Right kidney (tissue), 1 donor: ENCODE data around the gene NQO2.
A peak's percentile ranks its signal among the peaks of the same experiment; 100 is the strongest.
"Not testable (repeated sequence)": the region's sequence is repeated elsewhere in the genome, so short reads cannot be mapped to it uniquely, and the experiment has no call there.

Experiments used
- DNase-seq: peaks from one replicate; pipeline ENCODE4 v3.0.0-alpha.2; 2016

The NQO2 gene

DNA sequence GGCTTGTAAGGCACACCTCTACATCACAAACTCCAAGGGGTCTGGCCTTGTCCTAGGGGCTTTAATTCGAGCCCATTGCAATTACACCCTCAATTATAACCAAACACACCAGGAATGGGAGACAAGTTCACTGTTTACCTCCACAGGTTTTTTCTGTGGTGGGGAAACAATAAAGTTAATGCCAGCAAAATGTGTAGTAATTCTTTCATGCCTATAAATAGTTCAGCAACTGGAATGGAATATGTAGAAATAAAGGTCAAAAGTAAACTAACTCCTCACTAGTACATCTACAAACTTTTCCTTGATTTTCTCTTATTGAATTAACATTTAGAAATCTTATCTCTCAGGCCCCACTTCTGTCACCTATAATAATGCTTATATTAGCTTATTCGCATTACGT lies 41.5 kb downstream of the NQO2 start:
- DNase-seq = no peak

DNA sequence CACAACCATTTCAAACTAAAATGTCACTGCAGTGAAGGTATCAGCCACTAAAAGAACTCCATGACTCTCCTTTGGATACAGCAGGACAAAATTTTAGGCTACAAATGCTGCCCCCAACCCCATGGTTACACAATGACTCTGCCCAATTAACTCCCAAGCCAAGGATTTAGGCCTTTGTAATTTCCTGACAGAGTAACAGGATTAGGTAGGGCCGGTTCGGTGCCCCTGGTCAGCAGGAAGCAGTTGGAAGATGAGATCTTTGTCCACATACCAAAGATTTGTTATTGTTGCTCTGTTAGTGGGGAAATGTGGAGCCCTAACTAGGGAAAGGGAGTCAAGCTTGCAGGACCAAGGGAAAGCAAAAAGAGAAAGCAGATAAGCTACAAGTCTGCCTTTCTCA lies 41.9 kb downstream of the NQO2 start:
- no peak for DNase-seq

DNA sequence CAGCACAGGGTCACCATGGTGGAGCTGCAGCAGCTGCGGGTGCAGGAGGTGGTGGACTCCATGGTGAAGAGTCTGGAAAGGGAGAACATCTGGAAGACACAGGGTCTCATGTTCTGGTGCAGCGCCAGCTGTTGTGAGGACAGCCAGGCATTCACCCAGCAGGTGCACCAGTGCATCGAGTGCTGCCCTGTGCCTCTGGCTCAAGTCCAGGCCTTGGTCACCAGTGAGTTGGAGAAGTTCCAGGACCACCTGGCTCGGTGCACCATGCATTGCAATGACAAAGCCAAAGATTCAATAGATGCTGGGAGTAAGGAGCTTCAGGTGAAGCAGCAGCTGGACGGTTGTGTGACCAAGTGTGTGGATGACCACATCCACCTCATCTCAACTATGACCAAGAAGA lies 45.7 kb downstream of the NQO2 start:
- no peak for DNase-seq

DNA sequence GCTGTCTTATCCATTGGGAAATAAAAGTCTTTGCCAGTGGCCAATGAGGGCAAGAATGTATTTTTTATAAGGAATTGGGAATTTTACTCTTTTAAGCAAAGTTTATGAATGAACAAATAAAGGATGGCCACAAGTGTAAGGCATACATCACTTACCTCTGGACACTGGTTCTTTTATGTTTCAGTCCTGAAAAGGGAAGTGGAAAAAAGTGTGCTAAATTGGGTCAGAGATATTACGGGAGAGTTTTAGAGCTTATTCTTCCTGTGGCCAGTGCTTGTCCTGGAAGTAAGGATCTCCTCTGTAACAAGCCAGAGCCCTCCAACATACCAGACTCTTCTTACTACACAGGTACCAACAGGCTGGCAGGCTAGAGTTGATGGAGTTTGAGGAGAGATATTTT lies 46.1 kb downstream of the NQO2 start:
- DNase-seq = no peak

DNA sequence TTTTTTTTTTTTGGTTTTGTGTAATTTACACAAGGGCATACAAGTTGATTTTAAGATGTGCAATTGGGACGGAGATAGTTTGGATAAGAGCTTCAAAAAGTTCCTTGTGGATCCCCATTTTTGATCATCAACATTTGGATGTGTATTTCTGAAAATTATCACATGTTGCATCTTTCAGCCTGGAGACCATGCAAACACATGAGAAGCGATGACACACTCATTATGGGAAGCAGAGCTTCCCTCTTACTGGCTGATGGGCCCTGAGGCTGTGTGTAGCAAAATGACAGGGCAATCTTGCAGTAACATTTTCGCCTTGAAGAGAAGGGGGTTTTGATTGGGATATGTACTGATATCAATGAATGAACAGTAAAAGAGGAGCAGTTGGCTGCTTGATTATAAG lies 46.6 kb downstream of the NQO2 start:
- no peak for DNase-seq

DNA sequence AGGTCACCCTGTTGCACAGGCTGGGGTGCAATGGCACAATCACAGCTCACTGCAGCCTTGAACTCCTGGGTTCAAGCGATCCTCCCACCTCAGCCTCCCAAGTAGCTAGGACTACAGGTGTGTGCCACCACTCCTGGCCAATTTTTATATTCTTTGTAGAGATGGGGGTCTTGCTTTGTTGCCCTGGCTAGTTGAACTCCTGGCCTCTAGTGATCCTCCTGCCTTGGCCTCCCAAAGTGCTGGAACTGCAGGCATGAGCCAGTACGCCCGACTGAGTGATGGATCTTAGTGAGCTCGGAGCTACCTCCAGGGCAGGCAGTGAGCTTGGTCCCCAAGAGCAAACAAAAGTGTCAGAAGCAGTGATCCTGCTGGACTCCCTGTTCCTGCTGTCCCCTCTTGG lies 48.3 kb downstream of the NQO2 start:
- DNase-seq = not testable (repeated sequence)

DNA sequence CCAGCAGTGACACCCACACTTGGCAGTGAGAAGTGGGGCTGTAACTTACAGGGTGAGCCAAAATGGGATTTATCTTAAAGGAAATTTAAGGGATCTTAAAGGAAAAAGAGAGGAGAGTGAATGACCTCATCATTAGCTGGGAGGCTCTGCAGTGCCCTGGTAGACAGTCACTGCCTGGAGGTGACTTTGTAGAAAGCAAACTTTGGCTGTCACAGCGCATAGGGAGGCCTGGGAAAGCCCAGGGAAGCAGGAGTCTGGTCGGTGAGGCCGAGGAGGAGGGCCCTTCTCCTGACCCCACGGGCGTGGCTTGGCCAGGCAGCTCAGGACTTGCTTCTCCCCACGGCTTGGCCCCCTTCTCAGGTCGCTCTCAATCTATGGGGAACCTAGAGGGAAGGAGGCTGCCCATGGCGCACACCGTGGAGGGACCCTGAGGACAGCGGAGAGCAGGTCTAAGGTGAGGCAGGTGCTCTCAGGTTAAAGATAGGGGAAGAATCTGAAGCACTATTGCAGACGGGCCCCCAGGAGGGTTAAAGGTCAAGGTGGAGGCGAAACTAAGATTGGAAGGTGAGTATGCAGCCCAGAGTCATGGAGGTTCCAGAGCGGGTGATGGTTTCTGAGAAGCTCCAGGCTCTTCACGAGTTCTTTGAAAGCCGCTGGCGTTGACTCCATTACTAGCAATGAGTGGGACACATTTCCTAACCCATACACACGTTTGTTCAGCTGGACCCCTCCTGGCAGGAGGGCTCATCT lies 53.0 kb downstream of the NQO2 start:
- no peak for DNase-seq

DNA sequence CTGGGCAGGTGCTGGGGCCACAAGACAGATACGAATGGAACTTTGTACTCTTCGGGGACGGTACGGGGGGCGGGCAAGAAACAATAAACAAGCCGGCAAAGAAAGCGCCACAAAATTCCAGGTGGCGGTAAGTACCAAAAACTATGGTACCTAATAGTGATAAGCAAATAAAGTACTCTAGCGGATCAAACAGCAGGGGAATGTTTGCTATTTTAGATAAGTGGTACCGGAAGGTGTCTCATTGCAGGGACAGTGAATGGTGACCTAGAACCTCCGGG lies 53.5 kb downstream of the NQO2 start:
- DNase-seq = no peak

DNA sequence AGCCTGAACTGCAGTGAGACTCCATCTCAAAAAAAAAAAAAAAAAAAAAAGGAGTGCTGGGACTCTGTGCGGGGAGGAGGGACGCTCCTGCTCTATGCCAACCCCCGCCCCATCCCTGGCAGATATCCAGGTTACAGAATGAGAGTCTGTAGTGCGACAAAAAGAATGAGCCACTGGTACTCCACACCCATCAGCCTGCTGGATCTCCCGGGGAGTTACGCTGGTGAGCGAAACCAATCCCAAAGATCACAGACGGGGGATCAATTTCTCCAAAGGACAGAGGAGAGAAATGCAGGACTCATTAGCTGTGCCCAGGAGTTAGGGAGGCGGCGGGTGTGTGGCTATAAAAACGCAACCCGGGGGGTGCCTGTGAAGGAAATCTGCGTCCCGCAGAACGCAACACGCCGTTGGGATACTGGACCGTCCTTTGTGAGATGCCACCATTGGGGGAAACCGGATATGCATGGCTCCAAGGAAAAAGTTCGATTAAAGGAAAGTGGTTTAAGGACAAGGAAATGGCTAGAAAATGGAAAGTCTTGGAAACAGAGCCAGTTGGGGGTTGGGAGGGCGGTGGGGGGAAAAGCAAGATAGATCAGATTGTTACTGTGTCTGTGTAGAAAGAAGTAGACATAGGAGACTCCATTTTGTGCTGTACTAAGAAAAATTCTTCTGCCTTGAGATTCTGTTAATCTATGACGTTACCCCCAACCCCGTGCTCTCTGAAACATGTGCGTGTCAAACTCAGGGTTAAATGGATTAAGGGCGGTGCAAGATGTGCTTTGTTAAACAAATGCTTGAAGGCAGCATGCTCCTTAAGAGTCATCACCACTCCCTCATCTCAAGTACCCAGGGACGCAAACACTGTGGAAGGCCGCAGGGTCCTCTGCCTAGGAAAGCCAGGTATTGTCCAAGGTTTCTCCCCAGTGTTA lies 54.8 kb downstream of the NQO2 start:
- peak; percentile 46 for DNase-seq

DNA sequence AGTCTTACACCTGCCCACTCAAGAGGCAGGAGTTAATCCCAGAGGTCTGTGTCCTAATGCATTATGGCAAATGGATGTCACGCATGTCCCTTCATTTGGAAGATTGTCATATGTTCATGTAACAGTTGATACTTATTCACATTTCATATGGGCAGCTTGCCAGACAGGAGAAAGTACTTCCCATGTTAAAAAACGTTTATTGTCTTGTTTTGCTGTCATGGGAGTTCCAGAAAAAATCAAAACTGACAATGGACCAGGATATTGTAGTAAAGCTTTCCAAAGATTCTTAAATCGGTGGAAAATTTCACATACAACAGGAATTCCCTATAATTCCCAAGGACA lies 55.4 kb downstream of the NQO2 start:
- DNase-seq = not testable (repeated sequence)

DNA sequence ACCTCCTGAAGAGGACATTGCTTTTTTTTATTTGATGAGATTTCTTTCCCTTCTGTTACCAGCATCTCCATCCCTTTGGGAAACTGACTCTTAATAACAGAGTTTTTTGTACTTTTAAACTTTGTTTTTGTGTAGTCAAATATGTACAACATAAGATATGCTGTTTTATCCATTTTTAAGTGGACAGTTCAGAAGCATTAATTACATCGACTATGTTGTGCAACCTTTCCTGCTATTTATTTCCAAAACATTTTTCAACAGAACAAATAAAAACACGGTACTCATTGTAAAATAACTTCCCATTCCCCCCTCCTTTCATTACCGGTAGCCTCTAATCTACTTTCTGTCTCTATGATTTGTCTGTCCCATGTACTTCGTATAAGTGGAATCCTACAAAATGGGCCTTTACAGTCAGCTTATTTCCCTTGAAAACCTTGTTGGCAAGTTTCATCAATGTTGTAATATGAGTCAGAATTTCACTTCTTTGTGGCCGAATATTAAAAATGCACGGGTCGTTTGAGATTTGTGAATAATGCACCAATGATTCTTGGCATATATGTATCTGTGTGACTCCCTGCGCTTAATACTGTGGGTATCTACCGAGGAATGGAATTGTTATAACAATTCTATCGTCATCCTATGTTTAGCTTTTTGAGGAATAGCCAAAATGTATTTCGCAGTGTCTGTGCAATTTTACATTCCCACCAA lies 57.5 kb downstream of the NQO2 start:
- DNase-seq = no peak

DNA sequence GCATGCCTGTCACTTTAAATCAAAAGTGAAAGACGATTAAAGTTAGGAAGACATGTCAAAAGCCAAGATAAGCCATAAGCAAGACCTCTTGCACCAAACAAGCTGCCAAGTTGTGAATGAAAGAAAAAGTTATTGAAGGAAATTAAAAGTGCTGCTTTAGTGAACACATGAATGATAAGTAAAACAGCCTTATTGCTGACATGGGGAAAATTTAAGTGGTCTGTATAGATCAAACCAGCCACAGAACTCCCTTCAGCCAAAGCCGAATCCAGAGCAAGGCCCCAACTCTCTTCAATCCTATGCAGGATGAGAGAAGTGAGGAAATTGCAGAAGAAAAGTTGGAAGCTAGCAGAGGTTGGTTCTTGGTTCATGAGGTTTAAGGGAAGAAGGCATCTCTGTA lies 59.3 kb downstream of the NQO2 start:
- no peak for DNase-seq

DNA sequence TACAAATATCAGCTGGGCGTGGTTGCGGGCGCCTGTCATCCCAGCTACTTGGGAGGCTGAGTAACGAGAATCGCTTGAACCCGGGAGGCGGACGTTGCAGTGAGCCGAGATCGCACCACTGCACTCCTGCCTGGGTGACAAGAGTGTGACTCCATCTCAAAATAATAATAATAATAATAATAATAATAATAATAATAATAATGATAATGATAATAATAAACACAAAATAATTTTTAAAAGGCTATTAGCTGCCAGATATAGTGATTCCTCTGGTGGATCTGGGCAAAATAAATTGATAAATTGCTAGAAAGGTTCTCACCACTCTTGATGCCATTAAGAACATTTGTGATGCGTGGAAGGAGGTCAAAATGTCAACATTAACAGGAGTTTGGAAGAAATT lies 60.4 kb downstream of the NQO2 start:
- not testable (repeated sequence) for DNase-seq

DNA sequence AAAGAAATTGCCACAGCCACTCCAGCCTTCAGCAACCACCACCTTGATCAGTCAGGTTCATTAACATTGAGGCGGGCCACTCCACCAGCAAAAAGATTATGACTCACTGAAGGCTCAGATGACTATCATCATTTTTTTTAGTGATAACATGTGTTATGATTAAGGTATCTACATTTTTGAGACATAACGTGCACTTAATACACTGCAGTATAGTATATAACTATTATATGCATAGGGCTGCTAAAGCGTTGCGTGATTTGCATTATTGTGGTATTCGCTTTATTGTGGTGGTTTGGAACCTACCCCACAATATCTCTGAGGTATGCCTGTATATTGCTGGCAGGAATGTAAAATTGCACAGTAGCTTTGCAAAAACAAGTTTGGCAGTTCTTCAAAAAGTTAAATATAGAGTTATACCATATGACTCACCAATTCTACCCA lies 61.8 kb downstream of the NQO2 start:
- no peak for DNase-seq

DNA sequence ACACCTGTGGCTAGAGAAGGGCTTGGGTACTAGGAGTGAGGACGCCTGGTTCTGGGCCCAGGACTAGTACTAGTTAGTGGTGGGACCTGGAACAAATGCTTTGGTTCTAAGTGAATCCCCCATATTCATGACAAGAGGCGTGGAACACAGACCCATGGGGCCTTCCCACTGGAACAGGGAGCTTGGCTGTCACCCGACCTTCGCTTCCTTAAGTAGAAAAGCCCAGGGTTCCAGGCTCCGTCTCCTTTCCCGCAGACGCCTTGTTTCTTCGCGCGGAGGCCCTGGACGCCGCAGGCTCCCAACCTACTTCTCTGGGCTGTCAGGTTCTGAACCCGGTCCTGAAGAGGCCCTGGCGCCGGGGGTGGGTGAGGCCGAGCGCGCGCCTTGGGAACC lies 63.6 kb downstream of the NQO2 start:
- DNase-seq = peak; percentile 64

DNA sequence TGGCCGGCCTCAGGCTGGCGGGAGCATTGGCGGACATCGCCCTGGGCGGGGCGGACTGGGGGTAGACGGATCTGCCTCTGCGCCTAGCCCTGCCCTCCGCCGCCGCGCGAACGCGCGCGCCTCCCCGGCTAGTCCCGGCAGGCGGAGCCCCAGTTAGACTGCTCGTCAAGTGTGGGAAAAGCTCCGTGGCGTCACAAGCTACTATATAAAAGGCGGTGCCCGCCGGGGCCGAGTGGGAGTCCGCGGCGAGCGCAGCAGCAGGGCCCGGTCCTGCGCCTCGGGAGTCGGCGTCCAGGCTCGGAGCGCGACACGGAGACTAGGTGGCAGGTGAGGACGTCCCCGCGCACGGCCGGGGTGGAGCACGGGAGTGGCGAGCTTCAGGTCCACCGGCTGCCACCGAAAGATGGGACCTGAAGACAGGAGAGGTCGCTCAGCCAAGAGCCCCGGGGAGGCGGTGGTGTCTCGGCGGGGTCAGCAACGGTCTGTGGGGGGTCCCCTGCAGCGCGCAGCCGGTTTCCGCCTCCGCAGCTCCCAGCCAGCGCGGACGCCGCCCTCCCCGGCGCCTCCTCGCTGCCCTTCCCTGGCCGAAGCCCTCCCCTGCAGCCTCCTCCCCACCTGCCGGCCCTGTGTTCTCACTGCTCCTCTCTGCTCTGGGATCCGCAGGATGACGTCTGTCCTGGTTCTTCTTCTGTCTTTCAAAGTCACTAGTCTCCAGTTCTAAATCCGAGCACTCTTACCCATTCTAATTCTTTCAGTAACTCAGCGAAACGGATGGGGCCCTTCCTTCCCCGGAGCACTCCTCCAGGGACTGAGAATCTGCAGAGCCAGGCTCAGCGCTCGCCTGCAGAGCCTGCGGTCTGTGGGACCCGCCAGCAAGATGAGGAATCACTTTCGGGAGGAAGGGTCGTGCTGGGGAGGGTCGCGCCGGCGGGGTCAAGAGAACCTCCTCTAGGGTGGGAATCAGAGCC lies 64.3 kb downstream of the NQO2 start:
- DNase-seq = peak; percentile 89

DNA sequence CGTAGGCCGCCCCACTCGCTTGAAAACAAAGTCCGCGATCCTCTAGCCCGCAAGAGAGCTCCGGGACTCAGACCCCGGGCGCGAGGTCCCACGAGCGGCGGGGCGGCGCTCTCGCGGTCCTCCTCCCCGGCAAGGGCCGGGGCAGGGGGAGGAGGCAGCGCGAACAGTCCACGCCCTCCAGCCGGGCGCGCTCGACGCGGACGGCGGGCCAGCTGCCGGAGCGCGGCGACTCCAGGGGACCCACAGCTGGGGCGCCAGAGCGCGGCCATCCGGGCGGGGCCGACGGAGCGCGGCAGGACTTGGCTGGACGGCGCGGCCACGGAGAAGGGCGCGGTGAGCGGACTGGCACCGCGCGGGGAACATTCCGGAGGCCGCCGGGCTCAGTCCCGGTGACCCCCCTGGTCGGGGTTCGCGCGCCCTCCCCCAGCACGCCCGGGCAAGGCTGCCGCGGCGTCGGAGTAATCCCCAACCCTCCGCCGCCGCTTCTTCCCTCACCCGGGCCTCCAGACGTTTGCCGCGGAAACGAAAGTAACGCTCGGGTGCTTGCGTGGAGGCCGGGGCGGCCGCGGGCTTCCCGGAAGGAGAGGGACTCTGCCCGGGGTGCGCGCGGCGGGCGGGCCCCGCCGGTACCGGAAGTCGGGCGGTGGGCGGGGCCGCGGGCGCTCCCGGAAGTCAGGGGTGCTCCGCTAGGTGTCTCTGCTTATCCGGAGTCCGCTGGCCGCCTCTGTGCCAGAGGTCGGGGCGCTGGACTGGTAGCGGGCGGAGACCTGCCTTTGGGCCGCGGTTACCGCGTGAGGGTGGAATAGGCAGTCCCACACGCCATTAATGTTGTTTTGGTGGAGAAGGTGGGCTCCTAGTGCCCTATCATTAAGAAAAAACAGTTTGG lies 68.9 kb downstream of the NQO2 start, which contains the start of gene RIPK1:
RIPK1 (plus strand) TSS at position 166 of the 886 bp plus-strand sequence. CDS start 8,330 bp downstream, outside the sequence.
- DNase-seq = peak; percentile 98
